Measurements from ENCODE around the gene ZNF274. TPM values are rescaled to one million over a fixed set of nuclear protein-coding genes. Genes with fewer than 3 reads are reported as not detected.
A peak's percentile ranks its signal among the peaks of the same experiment; 100 is the strongest.
"Not testable (repeated sequence)": the region's sequence is repeated elsewhere in the genome, so short reads cannot be mapped to it uniquely, and the experiment has no call there.

The ZNF274 gene
- polyA plus RNA-seq, 1 donor from 2014 or later = 45.1 TPM

GRCh38 chr19:58229255-58229639 lies 46.4 kb downstream of the ZNF274 start:
- Mint-ChIP-seq H3K4me3 (peak overlapping the region; percentile 65 to 97 (median 94)), H3K27me3 (no peaks in the 10 kb centered on the region), H3K36me3 (peaks cover 38% of the 10 kb centered on the region), H3K27ac (peak overlapping the region in 1 of 3 donors; percentile 59), H3K9me3 (peaks cover 13 to 33% (median 18%) of the 10 kb centered on the region in 3 donors), H3K4me1 (peaks cover 5 to 25% (median 17%) of the 10 kb centered on the region in 3 donors)

GRCh38 chr19:58237324-58237723 lies 54.5 kb downstream of the ZNF274 start:
- H3K36me3 Mint-ChIP-seq = peaks cover 52% of the 10 kb centered on the region
- peaks cover 11 to 32% (median 31%) of the 10 kb centered on the region in 3 donors for H3K9me3 Mint-ChIP-seq
- no peak overlapping the region for H3K27ac Mint-ChIP-seq
- H3K4me1 Mint-ChIP-seq = peaks cover 0 to 4% (median 0%) of the 10 kb centered on the region in 3 donors
- H3K27me3 Mint-ChIP-seq = no peaks in the 10 kb centered on the region
- H3K4me3 Mint-ChIP-seq = no peak overlapping the region

- Mint-ChIP-seq H3K4me1 (peaks cover 0 to 2% (median 0%) of the 10 kb centered on the region in 3 donors), H3K27me3 (no peaks in the 10 kb centered on the region), H3K9me3 (peaks cover 12 to 38% (median 27%) of the 10 kb centered on the region in 3 donors), H3K4me3 (peak overlapping the region in 1 of 4 donors; percentile 9), H3K36me3 (peaks cover 57% of the 10 kb centered on the region), H3K27ac (no peak overlapping the region)
These were observed 60.5 kb downstream of the ZNF274 start for GRCh38 chr19:58243351-58243750.

- Mint-ChIP-seq H3K36me3 (peaks cover 67% of the 10 kb centered on the region), H3K9me3 (peaks cover 13 to 36% (median 26%) of the 10 kb centered on the region in 3 donors), H3K27ac (no peak overlapping the region), H3K4me1 (peaks cover 0 to 2% (median 0%) of the 10 kb centered on the region in 3 donors), H3K4me3 (no peak overlapping the region), H3K27me3 (no peaks in the 10 kb centered on the region)
These were observed 66.0 kb downstream of the ZNF274 start for GRCh38 chr19:58248886-58249285.

GRCh38 chr19:58252102-58252685 lies 69.3 kb downstream of the ZNF274 start:
- peaks cover 62% of the 10 kb centered on the region for H3K36me3 Mint-ChIP-seq
- peak overlapping the region in 1 of 4 donors; percentile 0 for H3K4me3 Mint-ChIP-seq
- H3K4me1 Mint-ChIP-seq = peaks cover 0 to 2% (median 0%) of the 10 kb centered on the region in 3 donors
- no peaks in the 10 kb centered on the region for H3K27me3 Mint-ChIP-seq
- peak overlapping the region in 1 of 3 donors; percentile 24 for H3K27ac Mint-ChIP-seq
- peaks cover 14 to 41% (median 36%) of the 10 kb centered on the region in 3 donors for H3K9me3 Mint-ChIP-seq

- not testable (repeated sequence) for H3K4me1 Mint-ChIP-seq, H3K4me3 Mint-ChIP-seq, H3K27me3 Mint-ChIP-seq, H3K27ac Mint-ChIP-seq
- Mint-ChIP-seq H3K9me3 (peaks cover 15 to 46% (median 29%) of the 10 kb centered on the region in 3 donors), H3K36me3 (peaks cover 42% of the 10 kb centered on the region)
These were observed 75.4 kb downstream of the ZNF274 start for GRCh38 chr19:58258259-58258658.

- Mint-ChIP-seq H3K9me3 (peaks cover 11 to 34% (median 15%) of the 10 kb centered on the region in 3 donors), H3K4me1 (no peaks in the 10 kb centered on the region), H3K27ac (no peak overlapping the region), H3K4me3 (no peak overlapping the region), H3K36me3 (peaks cover 23% of the 10 kb centered on the region), H3K27me3 (no peaks in the 10 kb centered on the region)
These were observed 78.7 kb downstream of the ZNF274 start for GRCh38 chr19:58261600-58261967.

GRCh38 chr19:58261968-58262921 lies 79.4 kb downstream of the ZNF274 start:
- peaks cover 22% of the 10 kb centered on the region for H3K36me3 Mint-ChIP-seq
- no peak overlapping the region for H3K4me3 Mint-ChIP-seq
- H3K27ac Mint-ChIP-seq = no peak overlapping the region
- H3K27me3 Mint-ChIP-seq = no peaks in the 10 kb centered on the region
- peaks cover 11 to 33% (median 17%) of the 10 kb centered on the region in 3 donors for H3K9me3 Mint-ChIP-seq
- no peaks in the 10 kb centered on the region for H3K4me1 Mint-ChIP-seq

GRCh38 chr19:58262922-58263296 lies 80.0 kb downstream of the ZNF274 start:
- Mint-ChIP-seq H3K36me3 (peaks cover 15% of the 10 kb centered on the region), H3K4me3 (peak overlapping the region in 1 of 4 donors; percentile 60), H3K27me3 (no peaks in the 10 kb centered on the region), H3K27ac (peak overlapping the region in 1 of 3 donors; percentile 47), H3K4me1 (no peaks in the 10 kb centered on the region), H3K9me3 (peaks cover 6 to 28% (median 11%) of the 10 kb centered on the region in 3 donors)

Other genes with a start within 250 kb of the ZNF274 start
- 6.0 TPM for gene ZNF418, start 247.7 kb upstream of the ZNF274 start, polyA plus RNA-seq
- 7.8 TPM for gene ZNF256, start 235.4 kb upstream of the ZNF274 start, polyA plus RNA-seq
- gene C19orf18, start 208.5 kb upstream of the ZNF274 start, polyA plus RNA-seq = not detected
- 9.1 TPM for gene ZNF606, start 180.2 kb upstream of the ZNF274 start, polyA plus RNA-seq
- not detected for gene ZSCAN1, start 149.0 kb upstream of the ZNF274 start, polyA plus RNA-seq
- gene ZNF135, start 123.8 kb upstream of the ZNF274 start, polyA plus RNA-seq = 1.0 TPM
- 23.2 TPM for gene ZSCAN18, start 84.8 kb upstream of the ZNF274 start, polyA plus RNA-seq
- 8.2 TPM for gene ZNF329, start 32.3 kb upstream of the ZNF274 start, polyA plus RNA-seq
- 32.4 TPM for gene ZNF544, start 45.9 kb downstream of the ZNF274 start, polyA plus RNA-seq
- gene ZNF8, start 95.9 kb downstream of the ZNF274 start, polyA plus RNA-seq = 0.98 TPM
- gene ERVK3-1, start 122.3 kb downstream of the ZNF274 start, polyA plus RNA-seq = 76.1 TPM
- gene ZSCAN22, start 143.9 kb downstream of the ZNF274 start, polyA plus RNA-seq = 2.9 TPM
- 70.2 TPM for gene A1BG, start 170.4 kb downstream of the ZNF274 start, polyA plus RNA-seq
- gene ZNF497, start 179.7 kb downstream of the ZNF274 start, polyA plus RNA-seq = 2.1 TPM
- gene ZNF837, start 198.0 kb downstream of the ZNF274 start, polyA plus RNA-seq = 8.0 TPM
- 1,545 TPM for gene RPS5, start 204.2 kb downstream of the ZNF274 start, polyA plus RNA-seq
- not detected for gene RNF225, start 212.6 kb downstream of the ZNF274 start, polyA plus RNA-seq
- 3.5 TPM for gene ZNF584, start 225.6 kb downstream of the ZNF274 start, polyA plus RNA-seq

Measured in IgD-negative memory B cell (primary cell).